ENCODE data around the gene BDNF.
"Not testable (repeated sequence)": the region's sequence is repeated elsewhere in the genome, so short reads cannot be mapped to it uniquely, and the experiment has no call there.

Gene BDNF

GRCh38 chr11:27700351-27701301 lies at the start of gene BDNF:
Gene BDNF (minus strand): TSS chr11:27700455. CDS start chr11:27658564, 41,891 bp downstream.
- peak; percentile 64 for DNase-seq

- DNase-seq: no peak
Measured at GRCh38 chr11:27740362-27741013, 40.2 kb upstream of the BDNF start.

- DNase-seq: no peak
Measured at GRCh38 chr11:27735281-27735680, 35.0 kb upstream of the BDNF start.

DNA sequence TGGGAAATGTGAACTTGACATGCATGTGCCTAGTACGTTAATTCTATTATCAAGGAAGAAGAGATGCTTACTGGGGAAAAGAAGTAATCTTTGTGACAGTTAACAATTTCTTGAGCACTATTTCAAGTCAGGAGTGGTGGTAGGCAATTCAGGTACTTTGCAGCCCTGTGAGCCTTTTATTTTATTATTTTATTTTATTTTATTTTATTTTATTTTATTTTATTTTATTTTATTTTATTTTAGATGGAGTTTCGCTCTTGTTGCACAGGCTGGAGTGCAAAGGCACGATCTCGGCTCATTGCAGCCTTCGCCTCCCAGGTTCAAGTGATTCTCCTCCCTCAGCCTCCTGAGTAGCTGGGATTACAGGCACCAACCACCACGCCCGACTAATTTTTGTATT lies 31.5 kb upstream of the BDNF start:
- DNase-seq: not testable (repeated sequence)

GRCh38 chr11:27726981-27727380 lies 26.7 kb upstream of the BDNF start:
- no peak for DNase-seq

DNA sequence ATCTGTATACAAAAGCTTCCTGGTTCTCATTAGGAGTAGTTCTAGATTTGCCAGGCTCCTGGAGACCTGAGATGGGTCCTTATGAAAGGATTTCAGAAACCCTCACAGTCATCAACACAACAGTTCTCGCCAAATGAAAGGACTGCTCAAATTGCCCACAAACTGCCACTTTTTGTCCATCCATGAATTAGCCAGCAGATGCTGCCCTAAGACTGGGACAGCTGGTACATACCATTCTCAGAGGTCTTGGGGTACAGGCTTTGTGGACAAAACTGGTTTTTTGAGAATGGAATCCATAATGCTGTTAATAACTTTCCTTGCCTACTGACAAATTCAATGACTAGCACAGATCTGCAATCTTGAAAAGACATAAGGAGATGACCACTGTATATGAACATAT lies 23.4 kb upstream of the BDNF start:
- DNase-seq: no peak

DNA sequence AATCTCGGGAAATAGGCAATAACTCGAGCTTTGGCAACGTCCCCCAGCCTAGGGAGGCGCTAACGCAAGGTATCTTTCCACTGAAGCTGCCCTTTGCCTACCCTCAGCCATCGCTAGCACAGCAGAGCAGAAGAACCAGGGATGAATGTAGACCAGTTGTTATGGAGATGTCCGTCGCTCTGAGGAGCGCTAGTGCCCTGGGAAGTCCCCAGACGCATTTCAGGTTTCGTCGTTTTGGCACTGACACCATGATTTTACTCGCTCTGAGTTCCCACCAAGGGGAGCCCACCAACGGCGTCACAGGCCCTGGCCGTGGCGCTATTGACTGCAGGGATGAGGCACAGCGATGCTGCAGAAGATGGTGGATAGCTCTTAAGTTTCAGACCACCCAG lies 22.7 kb upstream of the BDNF start:
- no peak for DNase-seq

GRCh38 chr11:27722117-27722952 lies 22.1 kb upstream of the BDNF start:
- no peak for DNase-seq

GRCh38 chr11:27721264-27722116 lies 21.2 kb upstream of the BDNF start:
- no peak for DNase-seq

DNA sequence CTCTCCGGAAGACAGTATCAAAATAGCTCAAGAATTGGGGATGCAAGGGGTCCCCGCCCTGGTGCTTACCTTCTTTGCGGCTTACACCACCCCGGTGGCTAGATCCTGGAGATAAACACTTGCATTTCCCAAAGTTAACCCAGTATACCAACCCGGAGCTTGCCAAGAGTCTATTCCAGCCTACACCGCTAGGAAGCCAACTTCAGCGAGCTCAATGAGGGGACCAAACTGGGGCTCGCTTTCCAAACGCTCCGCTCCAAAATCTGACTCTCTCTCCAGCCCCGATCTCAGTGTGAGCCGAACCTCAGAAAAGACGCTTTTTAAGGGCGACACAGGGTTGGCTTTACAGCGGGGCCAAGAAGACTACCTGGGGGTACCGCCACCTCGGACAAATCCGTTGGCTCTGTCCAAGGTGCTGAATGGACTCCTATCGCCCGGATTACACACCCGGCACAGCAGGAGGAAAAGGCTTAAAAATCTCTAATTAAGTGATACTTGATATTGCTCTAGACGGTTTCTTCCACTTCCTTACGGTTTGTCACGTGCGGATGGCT lies 20.1 kb upstream of the BDNF start:
- peak; percentile 56 for DNase-seq

DNA sequence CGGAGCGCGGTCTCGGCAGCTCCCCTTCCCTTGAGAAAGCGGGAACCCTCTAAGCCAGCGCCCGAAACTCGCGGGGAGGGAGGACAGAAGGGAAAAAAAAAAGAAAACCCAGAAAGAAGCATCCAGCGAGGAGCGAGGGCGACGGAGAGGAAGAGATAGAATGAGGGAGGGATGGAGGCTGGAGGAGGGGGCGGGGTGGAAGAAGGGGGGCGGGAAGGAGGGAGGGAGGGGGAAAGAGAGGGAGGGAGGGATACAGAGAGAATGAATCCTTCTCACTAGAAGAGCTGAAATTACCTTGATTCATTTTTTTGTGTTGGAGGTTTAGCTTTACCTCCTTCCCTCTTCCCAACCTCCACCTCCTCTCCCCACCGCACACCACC lies 19.3 kb upstream of the BDNF start:
- DNase-seq: no peak

DNA sequence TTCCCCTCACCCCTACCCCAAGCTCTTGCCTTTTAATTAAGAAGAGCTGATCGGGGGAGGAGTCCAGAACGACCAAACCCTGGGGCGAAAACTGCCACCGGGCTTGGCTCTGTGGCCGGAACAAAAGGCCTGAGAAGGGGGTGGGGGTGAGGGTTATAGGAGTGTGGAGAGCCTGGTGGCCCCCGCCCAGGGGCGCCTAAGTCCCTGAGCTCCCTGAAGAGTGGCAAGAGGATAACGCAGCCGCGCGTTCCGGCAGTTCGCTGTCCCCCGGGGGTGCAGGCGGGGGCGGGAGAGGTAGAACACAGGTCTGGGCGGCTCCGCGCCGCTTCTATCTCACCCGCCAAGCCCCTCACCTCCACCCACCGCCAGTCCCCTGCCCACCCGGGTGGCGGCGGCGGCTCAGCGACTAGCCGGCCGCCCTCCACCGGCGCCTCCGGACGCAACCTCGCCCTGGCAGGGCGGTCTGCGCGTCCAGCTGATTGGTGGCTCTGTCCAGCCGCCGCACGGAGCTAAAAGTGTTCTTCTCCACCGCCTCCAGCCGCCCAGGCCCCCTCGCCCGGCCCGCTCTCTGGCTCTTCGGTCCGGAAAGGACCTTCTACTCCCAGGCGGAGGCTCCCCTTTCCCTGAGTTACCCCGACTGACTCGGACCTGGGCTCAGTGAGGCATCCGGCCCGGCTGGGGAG lies 18.7 kb upstream of the BDNF start:
- peak; percentile 39 for DNase-seq

DNA sequence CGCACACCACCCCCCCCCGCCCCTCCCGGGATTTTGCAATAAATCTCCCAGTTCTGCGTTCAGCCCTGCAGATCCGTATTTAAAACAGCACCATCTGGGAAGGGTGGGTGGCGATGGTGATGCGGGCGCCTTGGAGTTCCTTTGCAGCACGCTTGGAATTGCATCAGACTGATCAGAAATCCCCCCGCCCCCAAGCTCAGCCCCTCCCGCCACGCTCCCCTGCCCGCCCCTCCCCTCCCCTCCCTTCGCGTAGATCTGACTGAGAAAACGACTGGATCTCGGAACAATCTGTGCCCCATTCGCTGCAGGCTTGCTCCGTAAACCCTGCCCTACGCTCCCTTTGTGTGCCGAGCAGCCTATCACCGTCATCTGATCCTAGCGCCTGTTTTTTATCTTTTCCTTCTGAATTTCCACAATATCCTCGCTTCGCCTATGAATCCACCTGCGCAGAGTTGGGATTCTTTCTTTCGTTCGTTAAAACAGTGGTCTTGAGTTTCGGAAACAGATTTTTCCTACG lies 18.1 kb upstream of the BDNF start:
- DNase-seq: peak; percentile 44

DNA sequence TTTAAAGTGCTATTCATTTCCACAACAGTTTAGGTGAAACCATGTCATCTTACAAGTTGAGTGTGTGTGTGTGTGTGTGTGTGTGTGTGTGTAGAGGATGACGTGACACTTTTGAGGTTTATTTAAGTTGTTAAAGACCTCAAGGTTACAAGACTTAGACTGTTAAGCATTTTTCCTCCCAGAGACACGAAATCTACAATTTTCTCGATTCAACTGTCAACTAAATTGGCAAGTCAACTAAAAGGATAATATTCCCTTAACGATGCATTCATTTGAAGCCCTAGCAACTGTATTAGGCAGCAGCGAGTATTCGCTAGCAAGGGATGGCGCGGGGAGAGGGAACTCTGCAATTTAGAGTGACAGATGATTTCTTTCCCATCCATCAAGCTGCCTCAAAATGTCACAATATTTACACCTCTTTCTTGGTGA lies 17.6 kb upstream of the BDNF start:
- no peak for DNase-seq

DNA sequence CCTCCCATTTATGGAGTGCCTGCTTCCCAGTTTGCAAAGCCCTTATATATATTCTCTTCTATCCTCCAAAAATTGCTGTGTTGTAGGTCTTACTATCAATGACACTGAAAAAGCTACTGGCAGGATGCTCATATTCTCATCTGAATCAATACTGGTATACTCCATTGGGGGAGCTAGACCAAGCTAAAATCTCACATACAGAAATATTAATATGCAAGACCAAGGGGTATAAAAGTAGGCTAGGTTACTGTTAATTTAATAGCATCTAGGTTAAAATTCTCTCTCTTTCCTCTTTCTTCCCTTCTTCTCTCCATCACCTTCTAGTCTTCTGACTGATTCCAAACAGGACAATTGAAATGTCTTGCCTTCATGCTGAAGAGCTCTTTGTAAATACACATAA lies 17.1 kb upstream of the BDNF start:
- DNase-seq: no peak

DNA sequence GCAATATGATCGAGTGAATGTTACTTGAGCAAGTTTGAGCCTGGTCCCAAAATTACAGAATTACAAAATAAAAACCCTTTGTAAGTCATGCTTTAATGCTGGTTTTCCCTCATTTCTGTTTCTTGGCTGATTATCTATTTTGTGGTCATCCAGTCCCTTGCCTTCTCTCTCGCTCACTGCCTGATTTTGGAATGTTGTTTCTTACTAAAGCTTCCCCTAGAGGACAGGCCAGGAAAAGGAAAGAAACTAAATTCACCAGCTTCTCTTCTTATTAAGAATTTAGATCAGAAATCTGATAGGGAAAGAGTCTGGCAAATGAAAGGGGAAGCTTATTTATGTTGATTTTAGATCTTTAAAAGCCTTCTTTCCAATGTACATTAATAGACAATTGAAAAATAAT lies 16.6 kb upstream of the BDNF start:
- no peak for DNase-seq

- no peak for DNase-seq
Measured at GRCh38 chr11:27716216-27716615, 16.0 kb upstream of the BDNF start.

- DNase-seq: no peak
Measured at GRCh38 chr11:27711725-27712124, 11.5 kb upstream of the BDNF start.

DNA sequence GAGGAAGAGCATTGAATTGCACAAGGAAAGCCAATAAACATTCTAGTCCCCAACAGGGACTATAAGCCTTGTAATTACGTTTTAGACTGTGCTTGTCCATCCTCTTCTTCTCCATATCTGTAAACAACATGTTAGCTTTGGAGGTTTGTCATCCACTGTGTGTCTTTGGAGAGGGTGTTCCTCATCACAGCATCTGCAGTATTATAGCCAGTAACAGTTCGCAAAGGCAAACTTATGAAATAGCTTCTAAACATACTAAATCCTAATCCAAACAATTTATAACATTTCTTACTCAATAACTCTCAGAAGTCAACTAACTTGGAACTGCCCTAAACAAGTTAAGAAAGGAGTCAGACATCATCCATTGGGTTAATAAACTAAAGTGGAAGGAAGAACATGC lies 10.3 kb upstream of the BDNF start:
- no peak for DNase-seq

DNA sequence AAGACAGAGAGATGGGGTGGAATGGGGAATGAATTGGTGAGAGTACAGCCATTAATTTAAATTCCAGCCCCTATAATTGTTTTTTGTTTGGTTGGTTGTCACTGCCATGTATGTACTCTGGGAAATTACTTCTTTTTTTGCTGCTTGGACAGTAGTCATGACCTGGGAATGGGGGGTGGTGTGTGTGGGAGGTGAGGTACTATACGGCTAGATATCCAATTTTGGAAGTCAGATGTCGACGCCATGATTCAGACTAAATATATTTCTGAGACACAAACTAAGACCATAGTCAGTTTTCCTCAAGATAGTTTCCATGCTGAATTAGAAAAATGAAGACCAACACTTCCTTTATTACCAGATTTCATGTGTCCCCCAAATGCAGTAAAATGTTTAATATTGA lies 7.4 kb upstream of the BDNF start:
- DNase-seq: no peak

Measured in left hindlimb (tissue), 1 donor.